Activated naive CD8-positive, alpha-beta T cell treated with anti-CD3 and anti-CD28 coated beads for 36 hours (primary cell): ENCODE results near the gene TRAFD1. TPM values are rescaled to one million over a fixed set of nuclear protein-coding genes. Genes with fewer than 3 reads are reported as not detected.

ENCODE experiments used
- DNase-seq: peaks from one replicate; pipeline ENCODE4 v3.0.0; 2021
- H3K27ac Mint-ChIP-seq: one replicate; pipeline ENCODE4 v1.8.0; 2022; ENCODE audit warnings: mild to moderate bottlenecking, moderate library complexity, mixed read lengths
- H3K27me3 Mint-ChIP-seq: one replicate; pipeline ENCODE4 v1.8.0; 2022; ENCODE audit warnings: mild to moderate bottlenecking, mixed read lengths
- H3K36me3 Mint-ChIP-seq: one replicate; pipeline ENCODE4 v1.8.0; 2021; ENCODE audit warnings: mild to moderate bottlenecking, mixed read lengths
- H3K4me1 Mint-ChIP-seq: one replicate; pipeline ENCODE4 v1.8.0; 2021; ENCODE audit warnings: mixed read lengths
- H3K4me3 Mint-ChIP-seq: one replicate; pipeline ENCODE4 v1.8.0; 2022; ENCODE audit warnings: mild to moderate bottlenecking, moderate library complexity, mixed read lengths
- H3K9me3 Mint-ChIP-seq: one replicate; pipeline ENCODE4 v1.8.0; 2022; ENCODE audit warnings: mixed read lengths
- total RNA-seq, 2 experiments: library from RNA; stranded (reverse); gene quantifications; one replicate each; pipeline ENCODE4 v1.2.3, GENCODE V29; 2021

TRAFD1 gene
- total RNA-seq, 2 experiments from 2014 or later = 49.6 to 49.8 TPM

DNA sequence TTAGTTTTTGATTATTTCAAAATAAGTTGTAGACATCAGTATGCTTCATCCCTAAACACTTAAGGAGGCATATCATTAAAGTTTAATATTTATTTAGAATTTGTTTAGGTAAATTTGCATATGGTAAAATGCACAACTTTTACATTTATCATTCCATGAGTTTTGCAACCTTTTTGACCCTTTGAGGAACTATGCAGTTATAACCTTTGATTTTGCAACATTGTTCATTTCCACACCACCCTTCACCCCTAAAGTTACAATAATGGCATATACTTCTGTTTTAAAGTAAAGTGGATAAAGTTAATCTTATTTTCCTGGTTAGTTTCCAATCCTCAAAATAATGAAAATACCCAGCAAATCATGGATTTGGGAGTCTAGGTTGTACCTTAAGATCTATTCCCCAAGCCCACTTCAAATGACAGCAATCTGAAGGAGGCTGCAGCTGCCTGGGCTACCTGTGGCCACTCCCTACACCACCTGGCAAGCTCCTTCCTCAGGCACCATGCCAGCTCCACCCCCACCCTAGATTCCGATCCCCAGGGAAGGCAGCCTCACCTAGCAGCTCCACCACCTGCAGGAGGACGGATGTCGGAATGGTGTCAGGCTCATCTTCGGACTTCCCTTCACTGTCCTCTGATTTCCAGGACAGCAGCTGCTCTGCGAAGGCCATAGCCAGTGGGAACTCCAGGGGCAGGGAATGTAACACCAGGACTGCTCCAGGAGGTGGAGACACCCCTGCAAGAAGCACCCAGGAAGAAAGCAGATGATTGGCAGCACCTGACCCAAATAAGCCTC lies 65.1 kb downstream of the TRAFD1 start:
- Mint-ChIP-seq H3K36me3 (peaks cover 1% of the 10 kb centered on the region), H3K27ac (no peak overlapping the region), H3K4me1 (no peaks in the 10 kb centered on the region), H3K4me3 (no peak overlapping the region), H3K9me3 (no peaks in the 10 kb centered on the region), H3K27me3 (no peaks in the 10 kb centered on the region)
- DNase-seq = no peak

DNA sequence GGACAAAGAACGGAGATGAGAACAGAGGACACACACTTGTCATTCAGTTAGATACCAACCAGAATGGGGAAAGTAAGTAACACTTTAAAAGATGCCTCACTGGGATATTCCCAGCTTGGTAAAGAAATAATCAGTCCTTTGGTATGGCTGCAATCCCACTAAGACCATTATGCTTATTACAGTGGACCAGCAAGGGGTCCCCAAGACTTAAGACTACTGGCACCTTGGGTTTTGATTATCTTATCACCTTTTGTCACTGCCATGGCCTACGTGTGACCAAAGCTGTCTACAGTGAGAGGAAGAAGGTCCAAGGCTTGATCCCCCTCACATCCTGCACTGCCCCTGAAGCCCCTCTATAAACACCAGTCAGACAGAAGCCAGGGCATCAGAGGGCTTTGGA lies 65.8 kb downstream of the TRAFD1 start:
- no peaks in the 10 kb centered on the region for H3K9me3 Mint-ChIP-seq
- no peak for DNase-seq
- H3K36me3 Mint-ChIP-seq = peaks cover 1% of the 10 kb centered on the region
- H3K4me3 Mint-ChIP-seq = no peak overlapping the region
- H3K27ac Mint-ChIP-seq = no peak overlapping the region
- H3K4me1 Mint-ChIP-seq = no peaks in the 10 kb centered on the region
- H3K27me3 Mint-ChIP-seq = no peaks in the 10 kb centered on the region

DNA sequence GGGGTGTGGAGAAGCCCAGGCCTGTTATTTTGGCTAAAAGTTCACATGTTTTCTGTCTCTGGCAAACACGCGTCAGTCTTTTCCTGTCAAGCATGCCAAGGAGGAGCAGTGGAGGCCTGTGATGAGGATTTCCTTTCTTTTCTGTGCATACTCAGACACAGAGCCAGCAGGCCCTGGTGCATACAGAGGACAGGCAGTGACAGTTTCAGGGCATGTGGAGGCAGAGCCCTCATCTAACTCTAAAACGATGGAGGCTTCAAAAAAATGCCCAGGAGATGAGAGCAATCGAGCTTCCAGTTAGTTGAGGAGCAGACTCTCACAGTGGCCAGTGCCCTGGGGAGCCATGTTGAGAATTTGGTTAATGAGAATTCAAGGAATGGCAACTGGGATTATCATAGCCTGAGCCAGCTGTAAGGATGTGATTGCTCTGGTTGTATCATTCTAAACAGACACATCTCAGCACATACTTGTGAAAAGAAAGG lies 66.5 kb downstream of the TRAFD1 start:
- no peaks in the 10 kb centered on the region for H3K9me3 Mint-ChIP-seq
- no peak overlapping the region for H3K4me3 Mint-ChIP-seq
- H3K4me1 Mint-ChIP-seq = no peaks in the 10 kb centered on the region
- H3K27ac Mint-ChIP-seq = no peak overlapping the region
- no peak for DNase-seq
- H3K36me3 Mint-ChIP-seq = peaks cover 1% of the 10 kb centered on the region
- no peaks in the 10 kb centered on the region for H3K27me3 Mint-ChIP-seq

- Mint-ChIP-seq H3K4me3 (no peak overlapping the region), H3K9me3 (no peaks in the 10 kb centered on the region), H3K36me3 (peaks cover 3% of the 10 kb centered on the region), H3K4me1 (no peaks in the 10 kb centered on the region), H3K27me3 (no peaks in the 10 kb centered on the region), H3K27ac (no peak overlapping the region)
- no peak for DNase-seq
These were observed 67.1 kb downstream of the TRAFD1 start for GRCh38 chr12:112192475-112192874.

DNA sequence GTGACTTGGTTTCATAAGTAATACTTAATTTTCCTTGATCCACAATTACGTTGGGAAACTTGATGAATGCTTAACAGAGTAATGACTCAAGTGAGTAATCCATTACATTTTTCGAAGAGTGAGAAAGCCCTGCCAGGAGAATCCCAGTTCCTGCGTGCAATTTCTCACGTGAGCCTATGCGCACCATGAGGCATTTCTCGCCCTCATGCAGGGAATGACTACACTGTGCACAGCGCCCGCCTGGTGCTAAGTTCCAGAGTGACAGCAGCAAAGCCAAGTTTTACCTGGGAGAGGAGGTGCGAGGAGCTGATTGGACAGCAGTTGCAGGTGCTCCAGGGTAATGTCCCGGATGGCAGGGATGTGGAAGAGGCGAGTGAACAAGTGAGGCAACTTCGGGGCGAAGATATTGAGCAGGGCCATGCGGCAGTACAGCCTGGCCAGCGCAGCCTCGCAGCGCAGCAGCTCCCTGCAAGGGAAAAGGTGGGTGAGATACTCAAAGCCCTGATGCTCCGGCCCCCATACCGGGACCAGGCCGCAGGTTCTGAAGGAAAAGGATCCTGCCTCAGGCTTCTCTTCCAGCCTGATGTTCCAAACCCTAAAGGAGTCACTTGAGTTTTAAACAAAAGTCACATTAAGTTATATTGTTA lies 69.4 kb downstream of the TRAFD1 start:
- Mint-ChIP-seq H3K36me3 (peaks cover 5% of the 10 kb centered on the region), H3K27me3 (no peaks in the 10 kb centered on the region), H3K4me1 (no peaks in the 10 kb centered on the region), H3K9me3 (no peaks in the 10 kb centered on the region), H3K4me3 (no peak overlapping the region), H3K27ac (no peak overlapping the region)
- no peak for DNase-seq

DNA sequence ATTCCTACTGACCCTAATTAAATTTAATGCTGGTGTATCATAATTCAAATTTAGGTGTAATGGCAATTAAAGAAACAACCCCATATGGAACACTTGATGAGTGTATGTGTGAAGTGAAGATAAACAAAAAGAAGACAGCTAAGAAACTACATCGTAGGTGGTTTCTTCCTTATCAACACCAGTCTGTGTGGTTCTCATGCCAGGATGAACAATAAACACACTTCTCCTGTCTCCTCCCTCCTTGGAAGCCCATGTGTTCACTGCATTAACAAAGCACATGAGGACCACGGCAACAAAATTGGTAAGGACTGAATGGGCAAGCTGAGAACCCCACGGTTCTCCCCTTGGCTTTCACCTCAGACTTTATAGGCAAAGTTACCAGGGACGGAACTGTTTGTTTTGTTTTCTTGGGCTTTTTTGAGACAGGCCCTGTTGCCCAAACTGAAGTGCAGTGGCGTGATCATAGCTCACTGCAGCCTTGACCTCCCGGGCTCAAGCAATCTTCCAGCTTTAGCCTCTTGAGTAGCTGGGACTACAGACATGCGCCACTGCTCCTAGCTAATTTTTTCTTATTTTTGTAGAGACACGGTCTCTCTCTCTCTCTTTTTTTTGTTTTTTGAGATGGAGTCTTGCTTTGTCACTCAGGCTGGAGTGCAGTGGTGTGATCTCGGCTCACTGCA lies 71.0 kb downstream of the TRAFD1 start:
- DNase-seq = no peak
- no peak overlapping the region for H3K4me3 Mint-ChIP-seq
- no peaks in the 10 kb centered on the region for H3K9me3 Mint-ChIP-seq
- no peaks in the 10 kb centered on the region for H3K4me1 Mint-ChIP-seq
- peak overlapping the region; percentile 32 for H3K27ac Mint-ChIP-seq
- H3K36me3 Mint-ChIP-seq = peaks cover 8% of the 10 kb centered on the region
- no peaks in the 10 kb centered on the region for H3K27me3 Mint-ChIP-seq

DNA sequence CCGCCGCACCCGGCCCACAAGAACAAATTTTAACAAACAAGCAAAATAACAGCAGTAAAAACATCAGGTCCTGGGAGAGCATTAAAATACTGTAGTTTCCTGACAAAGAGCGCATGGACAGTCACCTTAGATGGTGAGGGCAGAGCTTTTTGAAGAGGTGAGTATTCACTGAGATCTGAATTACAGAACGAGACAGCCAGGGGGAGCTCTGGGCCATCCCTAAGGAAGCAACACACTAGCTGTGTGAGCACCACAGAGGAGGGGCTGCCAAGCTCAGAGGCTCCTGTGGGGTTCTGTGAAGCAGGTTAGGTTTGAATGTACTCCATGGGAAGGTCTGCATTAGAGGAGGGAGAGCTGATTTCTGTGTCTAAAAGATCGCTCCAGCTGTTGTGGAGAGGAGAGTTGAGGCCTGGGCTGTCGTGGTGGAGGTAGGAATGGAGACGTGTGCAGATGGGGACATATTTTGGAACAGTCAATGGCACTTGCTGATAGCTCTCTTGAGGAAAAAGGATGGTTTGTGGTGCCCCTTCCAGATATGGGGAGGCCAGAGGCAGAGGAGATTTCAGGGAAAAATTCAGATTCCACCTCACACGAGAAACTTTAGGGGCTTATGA lies 72.9 kb downstream of the TRAFD1 start:
- no peak overlapping the region for H3K27ac Mint-ChIP-seq

GRCh38 chr12:112199136-112199535 lies 73.8 kb downstream of the TRAFD1 start:
- no peaks in the 10 kb centered on the region for H3K27me3 Mint-ChIP-seq
- H3K4me1 Mint-ChIP-seq = no peaks in the 10 kb centered on the region
- no peak overlapping the region for H3K27ac Mint-ChIP-seq
- DNase-seq = no peak
- H3K4me3 Mint-ChIP-seq = no peak overlapping the region
- peaks cover 8% of the 10 kb centered on the region for H3K36me3 Mint-ChIP-seq
- H3K9me3 Mint-ChIP-seq = no peaks in the 10 kb centered on the region

More for the DNA sequence above, 72.9 kb downstream of the TRAFD1 start:
- H3K36me3 Mint-ChIP-seq = peaks cover 8% of the 10 kb centered on the region
- H3K27me3 Mint-ChIP-seq = no peaks in the 10 kb centered on the region
- no peaks in the 10 kb centered on the region for H3K4me1 Mint-ChIP-seq
- no peak overlapping the region for H3K4me3 Mint-ChIP-seq
- DNase-seq = peak; percentile 50
- H3K9me3 Mint-ChIP-seq = no peaks in the 10 kb centered on the region

Other genes with a start within 250 kb of the TRAFD1 start
- gene TMEM116, start 112.4 kb upstream of the TRAFD1 start, total RNA-seq = 10 to 100 TPM; 10.1 to 10.5 TPM
- 10 to 100 TPM; 79.9 to 85.6 TPM for gene ERP29, start 112.1 kb upstream of the TRAFD1 start, total RNA-seq
- 10 to 100 TPM; 51.3 to 54.9 TPM for gene NAA25, start 16.8 kb upstream of the TRAFD1 start, total RNA-seq